GM12891 (cell line): ENCODE data around the gene COQ4.
"Not testable (repeated sequence)": the region's sequence is repeated elsewhere in the genome, so short reads cannot be mapped to it uniquely, and the experiment has no call there.

Source experiments
- DNase-seq: peaks from one replicate; pipeline ENCODE4 v3.0.0; 2011; ENCODE audit warnings: low spot score; ENCODE audit not compliant: insufficient read length
- FAIRE-seq: peaks from 2 replicates; lab custom pipeline; 2011; peaks lifted over from hg19 to GRCh38; lab: Jason Lieb, UNC
- PAX5 ChIP-seq: IDR thresholded peaks from 2 replicates; pipeline ENCODE4 v1.6.1; 2011; ENCODE audit warnings: low read length, moderate library complexity, mild to moderate bottlenecking; ENCODE audit not compliant: insufficient read depth, severe bottlenecking
- POLR2A ChIP-seq: IDR thresholded peaks from 2 replicates; pipeline ENCODE4 v1.6.1; 2011; ENCODE audit warnings: low read depth, low read length, control low read depth
- POLR2AphosphoS5 ChIP-seq: IDR thresholded peaks from 2 replicates; pipeline ENCODE4 v1.6.1; 2011; ENCODE audit warnings: low read depth, low read length, control low read depth
- POU2F2 ChIP-seq: IDR thresholded peaks from 2 replicates; pipeline ENCODE4 v1.6.1; 2011; ENCODE audit warnings: low read depth, mild to moderate bottlenecking, control low read depth, low read length, moderate library complexity
- SPI1 ChIP-seq: IDR thresholded peaks from 2 replicates; pipeline ENCODE4 v1.6.1; 2011; ENCODE audit warnings: low read depth, low read length, control low read depth
- TAF1 ChIP-seq: IDR thresholded peaks from 2 replicates; pipeline ENCODE4 v1.6.1; 2011; ENCODE audit warnings: low read depth, low read length, control low read depth

Gene COQ4

DNA sequence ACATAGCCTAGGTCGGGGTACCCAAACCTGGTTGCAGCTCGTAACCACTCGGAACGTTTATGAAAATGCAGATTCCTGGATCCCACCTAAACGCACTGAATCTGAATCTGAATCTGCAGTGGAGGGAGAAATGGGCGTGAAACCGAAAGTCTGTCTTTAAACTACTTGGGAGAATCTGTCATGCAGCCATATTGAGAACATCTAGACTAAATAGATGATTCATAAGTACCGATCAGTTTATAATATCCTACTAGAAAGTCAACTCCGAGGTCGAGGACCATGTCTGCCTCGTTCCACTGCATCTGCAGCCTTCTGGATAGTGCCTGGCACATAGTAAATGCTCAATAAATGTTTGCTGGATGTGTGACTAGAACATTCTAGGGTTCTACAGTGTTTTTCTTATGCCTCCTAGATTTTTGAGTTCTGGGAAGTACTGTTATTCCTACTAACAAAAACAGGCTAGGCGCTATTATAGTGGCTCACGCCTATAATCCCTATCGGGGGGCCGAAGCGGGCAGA is 632 bp downstream of the COQ4 start:
- no peak for DNase-seq
- FAIRE-seq: no peak
- TF ChIP-seq POLR2AphosphoS5 (no peak), POLR2A (no peak), PAX5 (no peak), TAF1 (no peak), SPI1 (no peak), POU2F2 (0 out of 2 replicates have a peak, but pooled peaks have one; percentile 2)

DNA sequence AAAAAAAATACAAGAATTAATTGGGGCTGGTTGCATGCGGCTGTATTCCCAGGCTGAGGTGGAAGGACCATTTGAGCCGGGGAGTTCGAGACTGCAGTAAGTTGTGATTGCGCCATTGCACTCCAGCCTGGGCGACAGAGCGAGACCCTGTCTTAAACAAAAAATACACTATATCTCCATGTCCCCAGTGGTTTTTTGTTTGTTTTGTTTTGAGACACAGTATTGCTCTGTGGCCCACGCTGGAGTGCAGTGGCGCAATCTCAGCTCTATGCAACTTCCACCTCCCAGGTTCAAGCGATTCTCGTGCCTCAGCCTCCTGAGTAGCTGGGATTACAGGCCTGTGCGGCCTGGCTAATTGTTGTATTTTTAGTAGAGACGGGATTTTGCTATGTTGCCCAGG is 1.2 kb downstream of the COQ4 start:
- TF ChIP-seq PAX5 (no peak), SPI1 (no peak), TAF1 (no peak), POLR2AphosphoS5 (no peak), POU2F2 (no peak), POLR2A (no peak)
- FAIRE-seq (no peak), DNase-seq (no peak)

- FAIRE-seq (no peak), DNase-seq (no peak)
- TF ChIP-seq POLR2AphosphoS5: no peak
Measured at GRCh38 chr9:128324401-128324800, 1.8 kb downstream of the COQ4 start.

DNA sequence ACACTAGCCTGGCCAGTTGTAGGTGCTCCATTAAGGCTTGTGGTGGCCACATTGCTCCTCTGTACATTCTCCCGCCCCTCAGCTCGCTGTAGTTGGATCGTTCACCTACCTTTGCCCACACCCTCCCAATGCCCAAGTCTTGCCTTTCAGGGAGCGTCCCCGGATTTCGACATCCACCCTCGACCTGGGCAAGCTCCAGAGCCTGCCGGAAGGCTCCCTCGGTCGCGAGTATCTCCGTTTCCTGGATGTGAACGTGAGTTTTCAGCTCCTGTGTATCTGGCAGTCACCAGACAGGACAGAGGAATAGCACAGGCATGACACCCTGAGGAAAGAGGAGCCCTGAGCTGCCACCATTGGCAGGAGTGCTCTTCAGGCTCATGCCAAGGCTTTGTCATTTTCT is 3.0 kb downstream of the COQ4 start:
- DNase-seq (no peak), FAIRE-seq (no peak)
- TF ChIP-seq PAX5 (no peak), POU2F2 (no peak), SPI1 (no peak), POLR2AphosphoS5 (no peak), POLR2A (no peak), TAF1 (no peak)

- TF ChIP-seq PAX5 (no peak), TAF1 (no peak)
- no peak for FAIRE-seq
- DNase-seq: no peak
Measured at GRCh38 chr9:128333451-128333869, 10.8 kb downstream of the COQ4 start.

GRCh38 chr9:128335161-128335560 is 12.5 kb downstream of the COQ4 start:
- DNase-seq: no peak
- FAIRE-seq: no peak
- TF ChIP-seq SPI1 (no peak), TAF1 (no peak), PAX5 (no peak), POLR2A (no peak), POLR2AphosphoS5 (no peak), POU2F2 (no peak)

DNA sequence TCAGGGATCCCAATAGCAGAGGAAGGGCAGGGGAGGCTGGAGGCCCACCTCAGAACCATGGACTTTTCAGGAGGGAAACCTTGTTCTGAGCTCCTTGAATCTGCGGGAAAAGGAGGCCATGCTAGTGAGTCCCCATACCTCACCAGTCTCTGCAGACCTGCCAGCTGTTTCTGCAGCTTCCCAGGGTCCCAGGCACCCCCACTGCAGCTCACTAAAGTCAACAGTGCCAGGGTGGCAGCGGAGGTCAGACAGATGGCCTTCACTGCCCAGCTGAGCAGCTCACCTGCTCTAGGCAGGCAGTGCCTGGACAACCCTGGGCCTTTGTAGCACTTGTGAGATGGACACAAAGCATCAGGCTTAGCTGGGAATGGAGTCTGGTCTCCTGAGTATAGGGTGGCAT is 13.3 kb downstream of the COQ4 start:
- no peak for TF ChIP-seq PAX5
- TF ChIP-seq POU2F2: no peak
- no peak for TF ChIP-seq TAF1
- TF ChIP-seq POLR2AphosphoS5: no peak
- TF ChIP-seq SPI1: no peak
- no peak for TF ChIP-seq POLR2A
- FAIRE-seq (no peak), DNase-seq (no peak)

DNA sequence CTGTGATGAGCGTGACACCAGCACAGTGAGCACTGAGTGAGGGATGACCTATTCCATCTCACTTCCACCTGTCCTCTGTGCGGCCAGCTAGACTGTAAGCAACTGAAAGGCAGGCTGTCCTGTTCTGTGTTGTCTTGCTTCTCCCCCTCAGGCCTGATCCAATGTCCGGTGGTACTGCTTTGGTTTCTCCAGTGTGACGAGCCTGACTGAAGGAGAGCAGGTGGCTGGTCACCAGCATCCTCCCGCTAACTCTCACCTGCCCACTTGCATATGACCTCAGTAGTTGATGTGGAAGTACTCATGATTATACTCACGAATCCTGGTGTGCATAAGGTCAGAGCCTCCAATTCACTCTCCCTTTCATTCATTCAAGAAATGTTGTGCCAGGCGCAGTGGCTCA is 15.3 kb downstream of the COQ4 start:
- DNase-seq (no peak), FAIRE-seq (no peak)
- TF ChIP-seq POLR2A: no peak
- no peak for TF ChIP-seq PAX5
- no peak for TF ChIP-seq POLR2AphosphoS5
- TF ChIP-seq TAF1: no peak
- TF ChIP-seq POU2F2: no peak
- no peak for TF ChIP-seq SPI1

DNA sequence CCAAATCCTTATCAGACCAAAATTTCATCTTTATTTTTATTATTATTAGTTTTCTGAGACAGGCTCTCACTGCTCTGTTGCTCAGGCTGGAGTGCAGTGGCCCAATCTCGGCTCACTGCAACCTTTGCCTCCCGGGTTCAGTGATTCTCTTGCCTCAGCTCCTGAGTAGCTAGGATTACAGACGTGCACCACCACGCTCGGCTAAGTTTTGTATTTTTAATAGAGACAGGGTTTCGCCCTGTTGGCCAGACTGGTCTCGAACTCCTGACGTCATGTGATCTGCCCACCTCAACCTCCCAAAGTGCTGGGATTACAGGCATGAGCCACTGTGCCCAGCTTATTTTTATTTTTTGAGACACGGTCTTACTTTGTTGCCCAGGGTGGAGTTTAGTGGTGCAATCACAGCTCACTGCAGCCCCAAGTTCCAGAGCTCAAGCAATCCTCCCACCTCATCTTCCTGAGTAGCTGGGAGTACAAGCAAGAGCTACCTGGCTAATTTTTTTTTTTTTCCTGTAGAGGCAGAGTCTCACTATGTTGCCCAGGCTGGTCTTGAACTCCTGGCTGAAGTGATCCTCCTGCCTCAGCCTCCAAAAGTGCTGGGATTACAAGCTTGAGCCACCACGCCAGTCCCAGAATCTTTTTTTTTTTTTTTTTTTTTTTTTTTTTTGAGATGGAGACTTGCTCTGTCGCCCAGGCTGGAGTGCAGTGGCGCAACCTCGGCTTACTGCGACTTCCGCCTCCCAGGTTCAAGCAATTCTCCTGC is 16.4 kb downstream of the COQ4 start:
- not testable (repeated sequence) for FAIRE-seq

More for the DNA sequence above, 16.4 kb downstream of the COQ4 start:
- DNase-seq: not testable (repeated sequence)
